HG02763 (cell line): ENCODE results near the gene ASCL2.
"Not testable (repeated sequence)": the region's sequence is repeated elsewhere in the genome, so short reads cannot be mapped to it uniquely, and the experiment has no call there.

Experiments used
- ATAC-seq: cut with Tn5 transposase; IDR thresholded peaks from one replicate; pipeline ENCODE4 v1.9.1; 2021; ENCODE audit warnings: mild to moderate bottlenecking, moderate library complexity; ENCODE audit not compliant: unreplicated experiment

ASCL2 gene

DNA sequence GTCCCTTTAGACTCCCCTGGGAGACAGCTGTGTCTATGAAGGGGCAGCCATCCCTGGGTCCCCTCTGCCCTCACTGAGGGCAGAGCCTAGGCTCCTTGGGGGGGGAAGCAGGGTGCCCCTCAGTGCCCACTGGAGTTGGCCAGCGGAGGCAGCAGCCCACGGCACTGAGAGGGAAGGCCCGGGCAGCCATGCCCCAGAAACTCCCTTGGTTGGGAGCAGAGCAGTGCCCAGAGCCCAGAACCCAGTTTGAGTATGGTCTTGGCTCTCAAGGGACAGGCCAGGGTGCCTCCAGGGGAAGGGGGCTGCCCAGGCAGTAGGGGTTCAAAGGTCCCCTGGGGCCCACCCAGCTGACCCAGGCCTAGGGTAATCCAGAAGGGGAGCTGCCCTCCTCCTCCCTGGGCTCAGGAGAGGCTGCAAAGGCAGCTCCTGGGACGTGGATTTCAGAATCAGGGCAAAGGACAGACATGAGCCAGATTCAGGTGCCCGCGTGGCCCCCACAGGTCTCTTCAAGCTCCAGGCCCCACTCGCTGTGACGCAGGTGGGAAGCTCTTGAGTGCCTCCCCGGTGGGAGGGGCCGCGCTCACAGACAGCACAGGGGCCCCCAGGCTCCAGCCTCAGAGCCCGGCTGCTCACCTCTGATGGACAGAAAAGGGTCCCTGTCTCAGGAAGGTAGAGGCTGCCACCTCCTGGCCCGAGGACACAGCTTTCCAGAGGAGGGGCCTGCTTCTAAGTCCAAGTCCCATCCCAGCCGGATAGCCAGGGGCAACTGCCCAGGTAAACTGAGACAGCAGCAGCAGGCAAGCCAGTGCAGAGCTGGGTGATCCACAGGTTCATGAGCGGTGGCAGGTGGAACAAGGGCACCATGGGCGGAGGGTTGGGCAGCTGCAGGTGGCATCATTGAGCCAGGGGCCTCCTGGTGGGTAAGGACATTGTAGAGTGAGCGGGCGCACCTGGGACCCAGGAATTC is 28.7 kb upstream of the ASCL2 start:
- ATAC-seq = no peak

GRCh38 chr11:2298131-2298794 is 27.9 kb upstream of the ASCL2 start:
- no peak for ATAC-seq

- ATAC-seq = no peak
Measured at GRCh38 chr11:2297623-2298030, 27.2 kb upstream of the ASCL2 start.

GRCh38 chr11:2296913-2297622 is 26.7 kb upstream of the ASCL2 start:
- ATAC-seq = no peak

DNA sequence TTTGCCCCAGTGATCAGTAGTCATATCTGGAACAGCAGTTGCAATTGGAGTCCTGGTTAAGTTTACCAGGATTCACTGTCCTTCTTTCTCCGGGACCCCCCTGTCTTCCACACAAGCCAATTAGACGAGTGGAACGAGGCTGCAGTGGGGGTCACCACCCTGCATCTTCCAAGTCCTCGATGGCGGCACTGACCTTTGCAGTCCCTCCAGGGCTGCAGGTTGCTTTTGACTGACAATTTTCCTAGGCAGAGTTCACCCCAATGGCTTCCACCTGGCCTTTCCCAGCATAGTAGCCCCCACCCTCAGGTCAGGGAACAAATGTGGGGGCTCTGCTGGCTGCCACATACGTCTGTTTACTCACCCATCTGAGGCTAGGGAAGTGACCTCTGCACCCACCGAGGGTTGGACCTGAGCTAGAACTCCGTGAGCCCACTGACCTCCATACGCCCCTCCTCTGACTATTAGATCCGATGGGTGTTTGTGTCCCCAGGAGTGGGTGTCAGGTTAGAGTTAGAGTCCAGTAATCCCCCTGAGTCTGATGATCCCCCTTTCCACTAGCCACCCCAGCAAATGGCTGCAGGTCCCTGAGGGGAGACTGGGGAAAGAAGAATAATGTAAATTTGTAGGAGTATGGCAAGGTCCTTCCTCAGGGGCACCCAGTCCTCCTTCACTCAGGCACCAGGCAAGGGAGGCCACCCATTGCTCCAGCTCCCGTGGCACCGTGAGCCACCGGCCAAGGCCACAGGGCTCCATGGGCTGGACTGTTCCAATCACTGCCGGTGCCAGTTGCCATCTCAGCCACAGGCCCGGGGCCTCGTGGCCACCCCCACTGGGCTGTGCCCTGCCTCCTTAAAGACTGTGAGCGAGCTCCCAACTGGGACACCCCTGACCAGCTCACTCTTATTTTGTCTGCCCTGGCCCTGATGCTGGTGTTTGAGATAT is 25.9 kb upstream of the ASCL2 start:
- ATAC-seq = no peak

GRCh38 chr11:2294926-2295290 is 24.5 kb upstream of the ASCL2 start:
- no peak for ATAC-seq

- no peak for ATAC-seq
Measured at GRCh38 chr11:2293984-2294925, 23.9 kb upstream of the ASCL2 start.

DNA sequence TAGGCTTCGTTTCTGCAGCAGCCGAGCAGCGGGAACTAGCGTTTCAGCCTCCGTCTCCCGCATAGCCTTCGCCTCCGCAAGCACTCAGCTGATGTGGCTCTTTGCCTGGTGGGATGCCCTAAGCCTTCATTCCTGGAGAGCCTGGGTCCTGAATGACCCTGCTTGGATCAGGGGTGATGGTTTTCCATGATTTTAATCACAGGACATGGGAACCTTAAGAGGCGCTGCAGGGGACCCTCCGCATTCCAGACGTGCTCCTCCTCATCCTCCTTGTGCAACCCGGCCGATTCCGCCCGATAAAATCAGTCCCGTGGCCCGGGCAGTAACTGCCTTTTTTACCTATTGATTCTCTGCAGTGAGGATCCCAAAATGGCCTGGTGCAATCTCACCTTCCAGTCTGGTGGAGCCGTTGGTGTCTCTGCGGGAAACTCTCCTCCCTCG is 23.2 kb upstream of the ASCL2 start:
- no peak for ATAC-seq

GRCh38 chr11:2290351-2290841 is 20.0 kb upstream of the ASCL2 start:
- no peak for ATAC-seq

GRCh38 chr11:2289859-2290258 is 19.5 kb upstream of the ASCL2 start:
- ATAC-seq = no peak

DNA sequence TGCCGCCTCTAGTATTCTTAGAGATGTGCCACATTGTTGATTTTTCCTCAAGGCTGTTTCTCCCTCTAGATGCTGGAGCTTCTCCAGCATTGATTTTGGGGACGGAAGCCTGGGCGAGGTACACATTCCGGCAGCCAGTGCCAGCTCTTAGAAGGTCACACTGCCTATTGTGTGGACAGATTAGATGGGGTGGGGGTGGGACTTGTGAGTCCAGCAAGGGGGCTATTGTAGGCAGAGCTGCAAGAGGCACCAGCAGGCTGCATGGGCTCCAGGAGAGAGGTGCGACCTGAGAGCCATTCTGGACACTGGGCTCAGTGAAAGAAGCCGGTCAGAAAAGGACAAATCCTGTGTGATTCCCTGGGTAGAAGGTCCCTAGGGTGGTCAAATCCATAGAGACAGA is 19.0 kb upstream of the ASCL2 start:
- no peak for ATAC-seq

GRCh38 chr11:2287091-2287490 is 16.7 kb upstream of the ASCL2 start:
- ATAC-seq = no peak

DNA sequence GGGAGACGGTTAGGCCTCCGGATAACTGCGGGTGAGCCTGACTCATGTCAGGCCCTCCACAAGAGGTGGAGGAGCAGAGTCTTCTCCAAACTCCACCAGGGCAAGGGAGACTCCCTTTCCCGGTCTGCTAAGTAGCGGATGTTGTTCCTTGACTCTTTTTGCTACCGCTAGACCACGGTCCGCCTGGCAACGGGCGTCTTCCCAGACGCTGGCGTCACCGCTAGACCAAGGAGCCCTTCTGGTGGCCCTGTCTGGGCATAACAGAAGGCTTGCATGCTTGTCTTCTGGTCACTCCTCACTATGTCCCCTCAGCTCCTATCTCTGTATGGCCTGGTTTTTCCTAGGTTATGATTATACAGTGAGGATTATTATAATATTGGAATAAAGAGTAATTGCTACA is 16.0 kb upstream of the ASCL2 start:
- not testable (repeated sequence) for ATAC-seq

GRCh38 chr11:2280208-2280607 is 9.8 kb upstream of the ASCL2 start:
- no peak for ATAC-seq

- no peak for ATAC-seq
Measured at GRCh38 chr11:2277933-2278523, 7.6 kb upstream of the ASCL2 start.

DNA sequence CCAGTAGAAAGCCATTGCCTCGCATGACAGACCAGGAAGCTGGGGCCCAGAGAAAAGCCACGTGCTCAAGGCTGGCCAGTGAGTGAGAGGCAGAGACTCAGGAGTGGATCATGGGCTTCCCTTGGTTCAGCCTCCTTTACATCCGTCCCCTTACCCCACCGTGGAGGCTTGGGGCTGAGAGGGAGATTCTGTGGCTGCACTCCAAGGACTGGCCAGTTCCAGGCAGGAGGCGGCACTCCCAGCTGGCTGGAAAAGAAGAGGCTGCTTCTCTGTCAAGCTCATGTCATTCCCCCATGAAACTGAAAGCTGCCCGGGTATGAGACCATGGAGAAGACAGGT is 6.6 kb upstream of the ASCL2 start:
- ATAC-seq = no peak

- ATAC-seq = no peak
Measured at GRCh38 chr11:2276280-2277007, 6.1 kb upstream of the ASCL2 start.
